Endodermal cell (in vitro differentiated cells): ENCODE results near the gene PIK3CD. TPM values are rescaled to one million over a fixed set of nuclear protein-coding genes. Genes with fewer than 3 reads are reported as not detected.
A peak's percentile ranks its signal among the peaks of the same experiment; 100 is the strongest.

Source experiments
- DNase-seq: peaks from one replicate; pipeline ENCODE4 v3.0.0-alpha.2; 2017
- H3K27ac ChIP-seq: 2 replicates; pipeline ENCODE4 v1.5.1; 2013; ENCODE audit warnings: mild to moderate bottlenecking, low read depth, low read length, moderate library complexity
- H3K27me3 ChIP-seq: 2 replicates; pipeline ENCODE4 v1.6.1; 2013; ENCODE audit warnings: mild to moderate bottlenecking, low read length, moderate library complexity; ENCODE audit not compliant: insufficient read depth, control insufficient read depth, poor library complexity, severe bottlenecking
- H3K36me3 ChIP-seq: 2 replicates; pipeline ENCODE4 v1.7.0; 2013; ENCODE audit warnings: mild to moderate bottlenecking, low read length, moderate library complexity; ENCODE audit not compliant: control insufficient read depth, insufficient read depth
- H3K4me1 ChIP-seq: one replicate; pipeline ENCODE4 v1.7.0; 2013; ENCODE audit warnings: low read length; ENCODE audit not compliant: control insufficient read depth, insufficient read depth
- H3K4me3 ChIP-seq: 2 replicates; pipeline ENCODE4 v1.5.1; 2013; ENCODE audit warnings: mild to moderate bottlenecking, low read length, moderate library complexity
- H3K9ac ChIP-seq: 2 replicates; pipeline ENCODE4 v1.6.1; 2013; ENCODE audit warnings: mild to moderate bottlenecking, low read length, moderate library complexity; ENCODE audit not compliant: poor library complexity, severe bottlenecking; ENCODE audit errors: extremely low read depth
- H3K9me3 ChIP-seq: 2 replicates; pipeline ENCODE4 v1.6.1; 2013; ENCODE audit warnings: mild to moderate bottlenecking, low read length, moderate library complexity; ENCODE audit not compliant: control insufficient read depth
- H3K27ac Mint-ChIP-seq: 2 replicates; pipeline ENCODE4 v1.8.0; 2020; ENCODE audit warnings: mixed read lengths
- H3K27me3 Mint-ChIP-seq: 2 replicates; pipeline ENCODE4 v1.8.0; 2021; ENCODE audit warnings: mild to moderate bottlenecking, mixed read lengths; ENCODE audit not compliant: insufficient read depth
- H3K36me3 Mint-ChIP-seq: 2 replicates; pipeline ENCODE4 v1.8.0; 2020; ENCODE audit warnings: low read depth, mixed read lengths
- H3K4me1 Mint-ChIP-seq: 2 replicates; pipeline ENCODE4 v1.8.0; 2020; ENCODE audit warnings: mixed read lengths
- H3K4me3 Mint-ChIP-seq: 2 replicates; pipeline ENCODE4 v1.8.0; 2020; ENCODE audit warnings: mild to moderate bottlenecking, moderate library complexity, mixed read lengths
- H3K9me3 Mint-ChIP-seq: 2 replicates; pipeline ENCODE4 v1.8.0; 2020; ENCODE audit warnings: mild to moderate bottlenecking, mixed read lengths
- CTCF ChIP-seq: fragments of 200-600 bp; sonication (generic); conservative IDR thresholded peaks from 2 replicates; pipeline ENCODE4 v1.5.0; 2021; ENCODE audit warnings: antibody characterized with exemption, mild to moderate bottlenecking
- WGBS, 2 experiments: methylation state at CpG; one replicate each; pipeline versions ENCODE4 v1.1.5 to v1.1.7; 2013; ENCODE audit warnings: missing lambda C conversion rate in 2 of 2, mixed read lengths in 1 of 2; ENCODE audit not compliant: insufficient coverage in 1 of 2, insufficient read length in 1 of 2; 5-methylcytosine and 5-hydroxymethylcytosine counted together
- total RNA-seq, 2 donors: library from RNA; stranded (reverse); fragmentation: NEBNext Ultra II Directional in 1 of 2; extraction: Animal tissue kit (Norgen Biotek cat#: 25700) in 1 of 2; gene quantifications; 2 replicates in 1 of 2; 3 replicates in 1 of 2; pipeline ENCODE4 v1.2.1, GENCODE V29; 2021

The PIK3CD gene
- total RNA-seq, 2 donors from 2014 or later: 13.9 to 14.2 TPM

GRCh38 chr1:9732123-9732971 is 80.8 kb downstream of the PIK3CD start:
- Histone ChIP-seq H3K27ac (no peak overlapping the region), H3K9me3 (no peaks in the 10 kb centered on the region), H3K4me3 (no peak overlapping the region), H3K9ac (no peak overlapping the region), H3K27me3 (no peaks in the 10 kb centered on the region), H3K36me3 (peaks cover 80% of the 10 kb centered on the region), H3K4me1 (no peaks in the 10 kb centered on the region)
- H3K4me3 Mint-ChIP-seq: no peak overlapping the region
- WGBS, 2 experiments: 93 to 94% methylated on average over 12 to 18 of the region's 18 CpGs
- no peaks in the 10 kb centered on the region for H3K4me1 Mint-ChIP-seq
- DNase-seq: no peak
- H3K27ac Mint-ChIP-seq: no peak overlapping the region
- H3K27me3 Mint-ChIP-seq: no peaks in the 10 kb centered on the region
- peaks cover 85% of the 10 kb centered on the region for H3K36me3 Mint-ChIP-seq
- peaks cover 8% of the 10 kb centered on the region for H3K9me3 Mint-ChIP-seq
- TF ChIP-seq CTCF: no peak

GRCh38 chr1:9733160-9733789 is 81.7 kb downstream of the PIK3CD start:
- DNase-seq: no peak
- Histone ChIP-seq H3K27ac (no peak overlapping the region), H3K9me3 (no peaks in the 10 kb centered on the region), H3K4me3 (no peak overlapping the region), H3K36me3 (peaks cover 88% of the 10 kb centered on the region), H3K27me3 (no peaks in the 10 kb centered on the region), H3K4me1 (no peaks in the 10 kb centered on the region), H3K9ac (no peak overlapping the region)
- peaks cover 8% of the 10 kb centered on the region for H3K9me3 Mint-ChIP-seq
- H3K27me3 Mint-ChIP-seq: no peaks in the 10 kb centered on the region
- WGBS, 2 experiments: 93 to 95% methylated on average over 8 to 14 of the region's 14 CpGs
- H3K4me1 Mint-ChIP-seq: no peaks in the 10 kb centered on the region
- TF ChIP-seq CTCF: no peak
- H3K4me3 Mint-ChIP-seq: no peak overlapping the region
- peaks cover 88% of the 10 kb centered on the region for H3K36me3 Mint-ChIP-seq
- H3K27ac Mint-ChIP-seq: no peak overlapping the region

GRCh38 chr1:9735800-9736199 is 84.3 kb downstream of the PIK3CD start:
- peak; percentile 11 for TF ChIP-seq CTCF
- Histone ChIP-seq H3K27ac (no peak overlapping the region), H3K9me3 (no peaks in the 10 kb centered on the region), H3K27me3 (no peaks in the 10 kb centered on the region), H3K4me3 (no peak overlapping the region), H3K36me3 (peaks cover 92% of the 10 kb centered on the region), H3K4me1 (no peaks in the 10 kb centered on the region), H3K9ac (no peak overlapping the region)
- H3K27ac Mint-ChIP-seq: peak overlapping the region; percentile 39
- 94 to 98% methylated on average over 19 of the region's 19 CpGs for WGBS, 2 experiments
- H3K4me1 Mint-ChIP-seq: no peaks in the 10 kb centered on the region
- H3K27me3 Mint-ChIP-seq: no peaks in the 10 kb centered on the region
- peaks cover 8% of the 10 kb centered on the region for H3K9me3 Mint-ChIP-seq
- no peak overlapping the region for H3K4me3 Mint-ChIP-seq
- peaks cover 92% of the 10 kb centered on the region for H3K36me3 Mint-ChIP-seq
- no peak for DNase-seq
